ENCODE data around the gene VANGL1. TPM values are rescaled to one million over a fixed set of nuclear protein-coding genes. Genes with fewer than 3 reads are reported as not detected.

The VANGL1 gene
- total RNA-seq, 1 donor from 2014 or later, result 15.3 TPM

DNA sequence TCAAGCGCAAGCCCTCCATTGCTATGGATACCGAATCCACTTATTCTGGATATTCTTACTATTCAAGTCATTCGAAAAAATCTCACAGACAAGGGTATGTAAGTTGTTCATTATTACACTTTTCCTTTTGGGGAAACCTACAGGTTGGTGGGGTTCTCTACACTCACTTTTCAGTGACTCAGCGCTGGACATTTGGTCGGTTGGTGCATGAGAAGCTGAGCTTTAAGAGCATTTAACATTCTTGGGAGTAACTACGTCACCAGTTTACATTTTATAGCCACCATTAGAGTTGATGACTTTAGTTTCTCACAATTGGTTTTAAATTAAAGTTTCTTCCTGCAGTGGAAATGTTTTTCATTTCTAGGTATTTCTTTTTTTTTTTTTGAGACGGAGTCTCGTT is 9.6 kb downstream of the VANGL1 start:
- no peak for DNase-seq (ENCODE audit: low read depth)
- Histone ChIP-seq H3K4me3 (ENCODE audit: low read depth, low read length) (no peak overlapping the region), H3K36me3 (ENCODE audit: control insufficient read depth, insufficient read depth, low read length) (peaks cover 1% of the 10 kb centered on the region), H3K27me3 (ENCODE audit: control insufficient read depth, insufficient read depth, low read length) (no peaks in the 10 kb centered on the region)
- FAIRE-seq, result no peak
- TF ChIP-seq, protein P1, sequence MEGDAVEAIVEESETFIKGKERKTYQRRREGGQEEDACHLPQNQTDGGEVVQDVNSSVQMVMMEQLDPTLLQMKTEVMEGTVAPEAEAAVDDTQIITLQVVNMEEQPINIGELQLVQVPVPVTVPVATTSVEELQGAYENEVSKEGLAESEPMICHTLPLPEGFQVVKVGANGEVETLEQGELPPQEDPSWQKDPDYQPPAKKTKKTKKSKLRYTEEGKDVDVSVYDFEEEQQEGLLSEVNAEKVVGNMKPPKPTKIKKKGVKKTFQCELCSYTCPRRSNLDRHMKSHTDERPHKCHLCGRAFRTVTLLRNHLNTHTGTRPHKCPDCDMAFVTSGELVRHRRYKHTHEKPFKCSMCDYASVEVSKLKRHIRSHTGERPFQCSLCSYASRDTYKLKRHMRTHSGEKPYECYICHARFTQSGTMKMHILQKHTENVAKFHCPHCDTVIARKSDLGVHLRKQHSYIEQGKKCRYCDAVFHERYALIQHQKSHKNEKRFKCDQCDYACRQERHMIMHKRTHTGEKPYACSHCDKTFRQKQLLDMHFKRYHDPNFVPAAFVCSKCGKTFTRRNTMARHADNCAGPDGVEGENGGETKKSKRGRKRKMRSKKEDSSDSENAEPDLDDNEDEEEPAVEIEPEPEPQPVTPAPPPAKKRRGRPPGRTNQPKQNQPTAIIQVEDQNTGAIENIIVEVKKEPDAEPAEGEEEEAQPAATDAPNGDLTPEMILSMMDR (IDR thresholded peaks at IDR 0.05; ENCODE audit: insufficient read depth, low read length, severe bottlenecking), result no peak

DNA sequence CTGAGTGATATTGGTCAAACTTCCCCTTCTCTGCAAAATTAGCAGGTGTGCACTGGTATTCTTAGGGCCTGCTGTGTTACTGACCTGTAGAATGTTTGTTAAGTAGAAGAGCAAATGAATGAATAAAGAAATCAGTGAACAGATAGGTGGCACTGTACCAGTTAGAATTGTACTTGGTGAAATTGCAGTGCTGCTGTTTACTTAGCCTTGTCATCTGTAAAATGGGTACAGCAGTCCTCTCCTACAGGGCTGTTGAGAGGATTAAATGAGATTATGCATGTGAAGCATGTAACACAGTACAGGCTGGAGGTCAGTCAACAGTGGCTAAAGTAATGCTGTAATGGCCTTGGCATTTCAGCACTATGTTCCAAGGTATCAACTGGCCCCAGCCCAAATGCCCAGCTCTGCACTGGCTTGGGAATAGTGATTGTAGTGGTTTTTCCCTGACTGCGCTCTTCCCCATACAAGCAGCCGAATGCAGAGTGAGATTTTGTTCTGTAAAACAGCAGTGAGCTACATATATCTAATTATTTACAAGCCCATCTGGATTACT is 10.5 kb downstream of the VANGL1 start:
- TF ChIP-seq, protein P1 (IDR thresholded peaks at IDR 0.05; ENCODE audit: insufficient read depth, low read length, severe bottlenecking), result no peak
- DNase-seq (ENCODE audit: low read depth) (no peak), FAIRE-seq (no peak)
- Histone ChIP-seq H3K36me3 (ENCODE audit: control insufficient read depth, insufficient read depth, low read length) (peaks cover 1% of the 10 kb centered on the region), H3K27me3 (ENCODE audit: control insufficient read depth, insufficient read depth, low read length) (no peaks in the 10 kb centered on the region), H3K4me3 (ENCODE audit: low read depth, low read length) (no peak overlapping the region)

DNA sequence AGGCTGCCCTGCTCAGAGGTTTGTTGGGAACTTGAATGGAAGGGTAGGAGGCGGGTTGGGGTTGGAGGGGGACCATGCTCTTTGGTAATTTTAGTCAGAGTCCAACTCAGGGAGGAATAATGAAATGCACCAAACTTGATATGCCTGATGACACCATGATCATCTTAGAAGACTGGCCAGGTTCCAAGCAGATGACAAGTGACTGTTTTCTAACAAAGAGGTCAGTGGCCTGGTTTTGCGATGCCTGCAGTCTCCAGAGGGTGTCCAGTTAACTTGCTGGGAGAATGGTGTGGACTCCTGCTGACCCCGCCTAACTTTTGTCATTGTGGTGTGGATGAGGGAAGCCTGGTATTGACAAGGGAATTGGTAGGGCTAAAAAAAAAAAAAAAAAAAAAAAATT is 12.4 kb downstream of the VANGL1 start:
- Histone ChIP-seq H3K4me3 (ENCODE audit: low read depth, low read length) (no peak overlapping the region), H3K27me3 (ENCODE audit: control insufficient read depth, insufficient read depth, low read length) (no peaks in the 10 kb centered on the region), H3K36me3 (ENCODE audit: control insufficient read depth, insufficient read depth, low read length) (peaks cover 5% of the 10 kb centered on the region)
- DNase-seq (ENCODE audit: low read depth), result no peak
- FAIRE-seq, result no peak
- TF ChIP-seq, protein P1 (IDR thresholded peaks at IDR 0.05; ENCODE audit: insufficient read depth, low read length, severe bottlenecking), result no peak

DNA sequence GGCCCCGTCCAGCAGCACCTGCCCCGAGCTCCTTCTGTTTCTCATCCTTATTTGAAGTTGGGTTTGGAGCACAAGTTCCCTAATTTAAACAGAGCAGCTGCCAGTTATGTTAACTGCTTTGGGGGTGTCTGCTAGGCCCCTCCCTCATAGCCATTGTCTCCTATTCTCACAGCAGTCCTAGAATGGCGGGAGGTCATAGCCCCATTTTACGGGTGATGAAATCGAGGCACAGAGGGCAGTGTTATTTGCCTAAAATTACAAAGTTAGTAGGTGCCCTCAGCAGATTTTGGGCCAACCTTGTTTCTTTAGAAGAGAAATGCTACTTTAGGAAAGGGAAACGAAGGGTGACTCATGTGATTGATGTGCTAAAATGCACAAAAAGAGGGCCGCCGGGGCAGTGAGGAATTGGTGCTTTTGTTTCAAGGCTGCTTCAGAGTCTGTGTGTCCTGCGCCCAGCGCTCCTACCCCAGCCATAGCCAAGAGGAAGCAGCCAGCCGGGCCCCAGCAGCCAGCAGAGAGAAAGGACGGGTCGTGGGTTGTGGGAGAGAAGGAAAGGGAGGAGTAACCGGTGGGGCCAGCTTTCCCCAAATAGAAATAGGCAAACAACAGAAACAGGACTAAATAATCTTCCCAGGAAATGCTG is 13.0 kb downstream of the VANGL1 start:
- Histone ChIP-seq H3K4me3 (ENCODE audit: low read depth, low read length) (no peak overlapping the region), H3K27me3 (ENCODE audit: control insufficient read depth, insufficient read depth, low read length) (no peaks in the 10 kb centered on the region), H3K36me3 (ENCODE audit: control insufficient read depth, insufficient read depth, low read length) (peaks cover 8% of the 10 kb centered on the region)
- no peak for DNase-seq (ENCODE audit: low read depth)
- no peak for FAIRE-seq
- TF ChIP-seq, protein P1 (IDR thresholded peaks at IDR 0.05; ENCODE audit: insufficient read depth, low read length, severe bottlenecking), result no peak

DNA sequence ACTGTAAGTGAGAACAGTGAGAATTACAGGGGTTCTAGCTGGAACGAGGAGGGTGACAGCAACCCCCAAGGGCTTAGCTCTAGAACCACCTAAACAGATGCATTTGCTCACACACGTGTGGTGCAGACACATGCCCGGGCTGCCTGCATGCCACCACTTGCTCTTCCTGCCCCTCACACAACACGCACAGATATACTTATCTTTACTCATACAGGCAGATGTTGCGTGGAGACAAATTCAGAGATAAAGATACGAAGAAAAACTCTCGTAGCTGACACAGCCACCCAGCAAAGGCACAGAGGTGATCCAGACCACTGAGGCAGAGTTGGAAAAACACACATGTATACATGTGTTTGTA is 13.5 kb downstream of the VANGL1 start:
- TF ChIP-seq, protein P1 (IDR thresholded peaks at IDR 0.05; ENCODE audit: insufficient read depth, low read length, severe bottlenecking), result no peak
- peak; percentile 91 for DNase-seq (ENCODE audit: low read depth)
- no peak overlapping the region for H3K4me3 ChIP-seq (ENCODE audit: low read depth, low read length)
- H3K27me3 ChIP-seq (ENCODE audit: control insufficient read depth, insufficient read depth, low read length), result no peaks in the 10 kb centered on the region
- H3K36me3 ChIP-seq (ENCODE audit: control insufficient read depth, insufficient read depth, low read length), result peaks cover 10% of the 10 kb centered on the region
- FAIRE-seq, result peak; percentile 43

DNA sequence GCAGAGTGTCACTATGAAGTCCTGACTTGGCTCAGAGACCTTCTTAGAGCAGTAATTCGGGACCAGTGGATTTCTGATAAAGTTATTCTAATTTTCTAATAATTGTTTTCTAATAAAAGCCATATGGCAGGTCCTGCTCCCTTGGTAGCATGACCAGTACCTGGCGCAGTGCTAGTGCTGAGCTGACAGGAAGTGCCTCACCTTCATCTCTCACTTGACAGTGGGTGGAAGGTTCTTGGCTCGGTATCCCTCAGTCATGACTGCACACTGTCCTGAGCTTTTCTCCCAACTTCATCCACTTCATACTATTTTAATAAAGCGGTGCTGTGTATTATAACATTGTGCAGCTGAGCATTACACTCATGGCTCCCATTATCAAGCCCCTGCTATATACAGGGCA is 14.1 kb downstream of the VANGL1 start:
- no peak overlapping the region for H3K4me3 ChIP-seq (ENCODE audit: low read depth, low read length)
- H3K36me3 ChIP-seq (ENCODE audit: control insufficient read depth, insufficient read depth, low read length), result peaks cover 10% of the 10 kb centered on the region
- FAIRE-seq (no peak), DNase-seq (ENCODE audit: low read depth) (peak; percentile 57)
- no peaks in the 10 kb centered on the region for H3K27me3 ChIP-seq (ENCODE audit: control insufficient read depth, insufficient read depth, low read length)
- TF ChIP-seq, protein P1 (IDR thresholded peaks at IDR 0.05; ENCODE audit: insufficient read depth, low read length, severe bottlenecking), result no peak
